Esophagus squamous epithelium (tissue), 4 donors: ENCODE results near the gene OR1I1.

Source experiments
- POLR2A ChIP-seq, 4 donors: fragments of 450-650 bp; IDR thresholded peaks; one replicate each; pipeline ENCODE4 v1.6.1; 2017; ENCODE audit warnings: antibody characterized with exemption in 4 of 4, mild to moderate bottlenecking in 4 of 4, moderate library complexity in 3 of 4
- TF ChIP-seq, protein P1 (sequence below), 6 experiments: fragments of 450-650 bp in 4 of 6; fragments of 200-600 bp in 2 of 6; sonication (generic) in 2 of 6; IDR thresholded peaks; one replicate each; pipeline ENCODE4 v1.5.1; 2016 to 2019; ENCODE audit warnings: antibody characterized with exemption in 6 of 6, mild to moderate bottlenecking in 4 of 6, moderate library complexity in 4 of 6

- TF ChIP-seq POLR2A (IDR thresholded peaks at IDR 0.05) = no peak
- TF ChIP-seq, protein P1, sequence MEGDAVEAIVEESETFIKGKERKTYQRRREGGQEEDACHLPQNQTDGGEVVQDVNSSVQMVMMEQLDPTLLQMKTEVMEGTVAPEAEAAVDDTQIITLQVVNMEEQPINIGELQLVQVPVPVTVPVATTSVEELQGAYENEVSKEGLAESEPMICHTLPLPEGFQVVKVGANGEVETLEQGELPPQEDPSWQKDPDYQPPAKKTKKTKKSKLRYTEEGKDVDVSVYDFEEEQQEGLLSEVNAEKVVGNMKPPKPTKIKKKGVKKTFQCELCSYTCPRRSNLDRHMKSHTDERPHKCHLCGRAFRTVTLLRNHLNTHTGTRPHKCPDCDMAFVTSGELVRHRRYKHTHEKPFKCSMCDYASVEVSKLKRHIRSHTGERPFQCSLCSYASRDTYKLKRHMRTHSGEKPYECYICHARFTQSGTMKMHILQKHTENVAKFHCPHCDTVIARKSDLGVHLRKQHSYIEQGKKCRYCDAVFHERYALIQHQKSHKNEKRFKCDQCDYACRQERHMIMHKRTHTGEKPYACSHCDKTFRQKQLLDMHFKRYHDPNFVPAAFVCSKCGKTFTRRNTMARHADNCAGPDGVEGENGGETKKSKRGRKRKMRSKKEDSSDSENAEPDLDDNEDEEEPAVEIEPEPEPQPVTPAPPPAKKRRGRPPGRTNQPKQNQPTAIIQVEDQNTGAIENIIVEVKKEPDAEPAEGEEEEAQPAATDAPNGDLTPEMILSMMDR (IDR thresholded peaks at IDR 0.05) = no peak
Measured at GRCh38 chr19:15123031-15123890, 41.2 kb downstream of the OR1I1 start.
